Measurements from ENCODE around the gene KCNN1. TPM values are rescaled to one million over a fixed set of nuclear protein-coding genes. Genes with fewer than 3 reads are reported as not detected.
"Not testable (repeated sequence)": the region's sequence is repeated elsewhere in the genome, so short reads cannot be mapped to it uniquely, and the experiment has no call there.

KCNN1 gene
- total and polyA plus RNA-seq, 10 donors: 0.03 to 0.10 (median 0.04) TPM; not detected in 7

GRCh38 chr19:18002347-18002850 is 35.5 kb downstream of the KCNN1 start:
- intact Hi-C loops (cut with DNase I; ENCODE audit: low total_unique reads): no loop called here

GRCh38 chr19:18005750-18006149 is 38.8 kb downstream of the KCNN1 start:
- peaks cover 27 to 81% (median 56%) of the 10 kb centered on the region in 6 donors for H3K4me1 ChIP-seq
- H3K4me3 ChIP-seq; H3K27me3 ChIP-seq (replicated peaks in 1 of 7); DNase-seq; intact Hi-C loops (cut with DNase I; ENCODE audit: low total_unique reads); H3K9me3 ChIP-seq; H3K27ac ChIP-seq: not testable (repeated sequence)
- peaks cover 4 to 58% (median 21%) of the 10 kb centered on the region in 6 donors for H3K36me3 ChIP-seq
- WGBS, 5 donors: 94 to 99% (median 96%) methylated on average over 18 to 35 of the region's 35 CpGs

More at GRCh38 chr19:18002347-18002850, 35.5 kb downstream of the KCNN1 start:
- 32 to 60% (median 38%) methylated on average over 13 to 27 of the region's 27 CpGs for WGBS, 5 donors
- peak; percentile 89 for DNase-seq
- H3K4me1 ChIP-seq: peaks cover 27 to 70% (median 48%) of the 10 kb centered on the region in 6 donors
- TF ChIP-seq POLR2AphosphoS5 (IDR thresholded peaks at IDR 0.05): peak; percentile 56 to 69 (median 66)
- no peak for TF ChIP-seq POLR2A (IDR thresholded peaks at IDR 0.05)
- no peak for TF ChIP-seq CTCF (IDR thresholded peaks at IDR 0.05 in 8 of 11, conservative IDR thresholded peaks at IDR 0.05 in 3 of 11)
- H3K4me3 ChIP-seq: peak overlapping the region; percentile 62 to 94 (median 76)
- no peaks in the 10 kb centered on the region for H3K9me3 ChIP-seq
- peaks cover 0 to 33% (median 0%) of the 10 kb centered on the region in 6 donors for H3K36me3 ChIP-seq
- no peaks in the 10 kb centered on the region for H3K27me3 ChIP-seq (replicated peaks in 1 of 7)
- peak overlapping the region; percentile 53 to 98 (median 94) for H3K27ac ChIP-seq

- H3K27me3 ChIP-seq (replicated peaks in 1 of 7): no peaks in the 10 kb centered on the region
- TF ChIP-seq POLR2A (IDR thresholded peaks at IDR 0.05): no peak
- TF ChIP-seq CTCF (IDR thresholded peaks at IDR 0.05 in 8 of 11, conservative IDR thresholded peaks at IDR 0.05 in 3 of 11): peak; percentile 94 to 100 (median 99)
- peak; percentile 78 to 84 (median 80) for TF ChIP-seq POLR2AphosphoS5 (IDR thresholded peaks at IDR 0.05)
- no peaks in the 10 kb centered on the region for H3K9me3 ChIP-seq
- WGBS, 5 donors: 3 to 7% (median 4%) methylated on average over 30 to 46 of the region's 46 CpGs
- H3K4me3 ChIP-seq: peak overlapping the region; percentile 35 to 71 (median 59)
- peak; percentile 95 for DNase-seq
- intact Hi-C loops (cut with DNase I; ENCODE audit: low total_unique reads): loop anchor here (1.0 kb wide), 1 partner anchor 51 kb away; no protein-coding TSS in a partner anchor
- H3K36me3 ChIP-seq: peaks cover 4 to 73% (median 37%) of the 10 kb centered on the region in 6 donors
- H3K27ac ChIP-seq: peak overlapping the region; percentile 63 to 91 (median 86)
- peaks cover 21 to 80% (median 50%) of the 10 kb centered on the region in 6 donors for H3K4me1 ChIP-seq
These were observed 40.4 kb downstream of the KCNN1 start for GRCh38 chr19:18007044-18007916.

- H3K36me3 ChIP-seq: peaks cover 7 to 79% (median 45%) of the 10 kb centered on the region in 6 donors
- intact Hi-C loops (cut with DNase I; ENCODE audit: low total_unique reads): loop anchor here (1.0 kb wide), 1 partner anchor 50 kb away; no protein-coding TSS in a partner anchor
- peak within 1 kb of the TSS; percentile 35 to 71 (median 59) for H3K4me3 ChIP-seq
- DNase-seq: peak; percentile 97
- TF ChIP-seq POLR2A (IDR thresholded peaks at IDR 0.05) (no peak), POLR2AphosphoS5 (IDR thresholded peaks at IDR 0.05) (peak; percentile 85 to 90 (median 89)), CTCF (IDR thresholded peaks at IDR 0.05 in 8 of 11, conservative IDR thresholded peaks at IDR 0.05 in 3 of 11) (peak in 4 of 11 experiments; percentile 11 to 47 (median 34))
- H3K9me3 ChIP-seq: no peaks in the 10 kb centered on the region
- WGBS, 5 donors: 14 to 43% (median 19%) methylated on average over 21 to 92 of the region's 92 CpGs
- peak within 1 kb of the TSS; percentile 63 to 91 (median 86) for H3K27ac ChIP-seq
- no peaks in the 10 kb centered on the region for H3K27me3 ChIP-seq (replicated peaks in 1 of 7)
- H3K4me1 ChIP-seq: peaks cover 15 to 80% (median 43%) of the 10 kb centered on the region in 6 donors
These were observed 41.2 kb downstream of the KCNN1 start, which contains the start of gene ARRDC2 for GRCh38 chr19:18007917-18008673. Gene ARRDC2 (plus strand): TSS chr19:18008170. CDS start chr19:18008311, 141 bp downstream.

Measured in spleen (tissue), 11 donors.